ENCODE data around the gene TPGS2. TPM values are rescaled to one million over a fixed set of nuclear protein-coding genes. Genes with fewer than 3 reads are reported as not detected.

The TPGS2 gene
- total RNA-seq, 1 experiment from 2014 or later = 93.3 TPM

DNA sequence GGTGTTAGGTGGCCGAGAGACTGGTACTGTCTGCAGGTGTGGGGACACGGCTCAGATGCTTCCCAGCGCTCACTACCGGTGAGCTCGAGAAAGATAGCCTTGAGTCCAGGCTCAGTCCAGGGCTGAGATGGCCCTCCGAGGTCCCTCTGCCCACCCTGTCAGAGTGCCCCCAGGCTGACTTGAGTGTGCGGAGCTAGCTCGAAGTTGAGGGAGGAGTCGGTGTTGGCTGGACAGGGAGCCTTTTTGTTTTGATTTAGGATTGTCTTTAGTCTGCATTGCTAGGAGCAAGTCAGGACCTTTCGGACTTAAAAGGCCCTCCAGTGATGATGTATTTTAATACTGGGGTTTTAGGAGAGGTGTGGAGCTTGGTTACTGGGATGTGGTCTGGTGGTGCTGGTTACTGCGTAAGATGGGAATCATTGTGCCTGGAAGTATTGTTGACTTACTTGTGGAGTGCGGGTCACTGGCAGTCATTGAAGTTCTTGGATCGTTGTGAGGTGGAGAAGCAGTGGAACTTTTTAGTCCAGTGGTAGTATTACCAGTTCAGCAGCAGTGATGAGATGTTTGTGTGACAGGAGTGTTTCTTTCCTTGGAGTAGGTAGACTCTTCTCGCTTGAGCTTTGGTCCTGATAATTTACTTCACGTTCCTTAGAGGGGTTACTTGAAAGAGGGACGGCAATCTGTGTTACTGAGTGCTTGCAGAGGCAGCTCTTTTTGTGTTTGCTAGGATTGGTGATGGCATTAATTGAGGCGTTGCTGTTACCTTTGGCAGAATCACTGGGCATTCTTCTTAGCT lies 758 bp upstream of the TPGS2 start:
- DNase-seq (ENCODE audit: low read depth, low spot score) = no peak
- BruUV-seq (replicated peaks) = no TSS peak
- H3K9me2 ChIP-seq (ENCODE audit: insufficient read depth) = no peaks in the 10 kb centered on the region
- no peak for ATAC-seq
- no peaks in the 10 kb centered on the region for H3K9me3 ChIP-seq (ENCODE audit: control insufficient read depth in 1 of 2, insufficient read depth in 1 of 2, low read depth in 1 of 2, low read length in 2 of 2)
- no peak overlapping the region for H2AFZ ChIP-seq (ENCODE audit: low read depth, low read length, poor library complexity, severe bottlenecking)
- H3K9ac ChIP-seq (ENCODE audit: low read length) = peak overlapping the region; percentile 77
- POLR2A ChIA-PET = no interaction called here
- peaks cover 35% of the 10 kb centered on the region for H3K79me2 ChIP-seq (ENCODE audit: insufficient read depth, low read length)
- H3K27ac ChIP-seq (ENCODE audit: low read depth, low read length) = peak overlapping the region; percentile 86
- H4K20me1 ChIP-seq (ENCODE audit: insufficient read depth) = no peaks in the 10 kb centered on the region
- intact Hi-C loops (cut with micrococcal nuclease) = no loop called here
- RAD21 ChIA-PET (ENCODE audit: low non-redundant PET in 1 of 2, low total read pairs in 2 of 2, uncharacterized antibody in 2 of 2, unreplicated experiment in 2 of 2) = no interaction called here
- no peaks in the 10 kb centered on the region for H3K27me3 ChIP-seq (ENCODE audit: insufficient read depth, low read length)
- peak overlapping the region; percentile 91 for H3K4me2 ChIP-seq (ENCODE audit: low read length)
- CTCF ChIA-PET = interaction anchor here (0.6 to 0.8 kb wide), 2 partner anchors 29 to 135 kb away, joined by 3 read pairs; no protein-coding TSS in a partner anchor
- no peaks in the 10 kb centered on the region for H3K36me3 ChIP-seq (ENCODE audit: control insufficient read depth in 1 of 2, insufficient read depth in 2 of 2, low read length in 2 of 2)
- peaks cover 8 to 15% of the 10 kb centered on the region in 2 experiments; a peak in 2 of 4 replicates for H3K4me1 ChIP-seq (ENCODE audit: control insufficient read depth in 1 of 2, insufficient read depth in 2 of 2, low read length in 2 of 2)
- TF ChIP-seq, protein P1, sequence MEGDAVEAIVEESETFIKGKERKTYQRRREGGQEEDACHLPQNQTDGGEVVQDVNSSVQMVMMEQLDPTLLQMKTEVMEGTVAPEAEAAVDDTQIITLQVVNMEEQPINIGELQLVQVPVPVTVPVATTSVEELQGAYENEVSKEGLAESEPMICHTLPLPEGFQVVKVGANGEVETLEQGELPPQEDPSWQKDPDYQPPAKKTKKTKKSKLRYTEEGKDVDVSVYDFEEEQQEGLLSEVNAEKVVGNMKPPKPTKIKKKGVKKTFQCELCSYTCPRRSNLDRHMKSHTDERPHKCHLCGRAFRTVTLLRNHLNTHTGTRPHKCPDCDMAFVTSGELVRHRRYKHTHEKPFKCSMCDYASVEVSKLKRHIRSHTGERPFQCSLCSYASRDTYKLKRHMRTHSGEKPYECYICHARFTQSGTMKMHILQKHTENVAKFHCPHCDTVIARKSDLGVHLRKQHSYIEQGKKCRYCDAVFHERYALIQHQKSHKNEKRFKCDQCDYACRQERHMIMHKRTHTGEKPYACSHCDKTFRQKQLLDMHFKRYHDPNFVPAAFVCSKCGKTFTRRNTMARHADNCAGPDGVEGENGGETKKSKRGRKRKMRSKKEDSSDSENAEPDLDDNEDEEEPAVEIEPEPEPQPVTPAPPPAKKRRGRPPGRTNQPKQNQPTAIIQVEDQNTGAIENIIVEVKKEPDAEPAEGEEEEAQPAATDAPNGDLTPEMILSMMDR (IDR thresholded peaks at IDR 0.05 in 2 of 3, conservative IDR thresholded peaks at IDR 0.05 in 1 of 3; ENCODE audit: borderline replicate concordance in 1 of 3, insufficient read depth in 1 of 3, low read depth in 2 of 3, low read length in 2 of 3) = peak in 1 of 3 experiments; percentile 3; a peak in 1 of 6 replicates
- no peak for TF ChIP-seq CEBPB (IDR thresholded peaks at IDR 0.05; ENCODE audit: low read depth)
- peak overlapping the region; percentile 66 to 98 for H3K4me3 ChIP-seq (replicated peaks in 1 of 2; ENCODE audit: low read depth in 1 of 2, low read length in 2 of 2)

DNA sequence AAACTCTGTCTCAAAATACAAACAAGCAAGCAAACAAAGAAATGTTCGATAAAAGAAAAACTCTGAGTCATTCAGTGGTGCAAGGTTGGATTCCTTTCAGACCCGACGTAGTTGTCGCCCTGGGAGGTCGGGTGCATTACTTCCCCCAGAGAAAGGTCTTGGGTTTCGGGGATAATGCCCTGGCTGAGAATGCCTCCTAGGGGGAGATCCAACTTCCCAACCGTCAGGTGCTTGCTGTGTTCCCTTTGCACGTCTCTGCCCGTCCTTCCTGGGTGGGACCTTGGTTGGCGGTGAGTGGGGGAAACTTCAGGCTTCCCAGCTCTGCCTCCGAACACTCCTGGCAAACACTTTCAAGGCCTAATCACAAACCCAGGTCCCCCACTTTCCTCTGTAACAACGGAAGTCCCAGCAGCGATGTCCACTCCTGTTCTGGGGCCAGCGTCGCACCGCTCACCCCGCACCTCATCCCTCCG lies 609 bp downstream of the TPGS2 start:
- H3K79me2 ChIP-seq (ENCODE audit: insufficient read depth, low read length) = peaks cover 39% of the 10 kb centered on the region
- CTCF ChIA-PET = no interaction called here
- RAD21 ChIA-PET (ENCODE audit: low non-redundant PET in 1 of 2, low total read pairs in 2 of 2, uncharacterized antibody in 2 of 2, unreplicated experiment in 2 of 2) = no interaction called here
- peak overlapping the region; percentile 86 for H3K27ac ChIP-seq (ENCODE audit: low read depth, low read length)
- H3K36me3 ChIP-seq (ENCODE audit: control insufficient read depth in 1 of 2, insufficient read depth in 2 of 2, low read length in 2 of 2) = no peaks in the 10 kb centered on the region
- POLR2A ChIA-PET = no interaction called here
- no peaks in the 10 kb centered on the region for H4K20me1 ChIP-seq (ENCODE audit: insufficient read depth)
- peak overlapping the region; percentile 91 for H3K4me2 ChIP-seq (ENCODE audit: low read length)
- no peaks in the 10 kb centered on the region for H3K27me3 ChIP-seq (ENCODE audit: insufficient read depth, low read length)
- TF ChIP-seq JUND (IDR thresholded peaks at IDR 0.05) = no peak
- no peak for TF ChIP-seq SP1 (IDR thresholded peaks at IDR 0.05; ENCODE audit: low read depth)
- TF ChIP-seq, protein P2, sequence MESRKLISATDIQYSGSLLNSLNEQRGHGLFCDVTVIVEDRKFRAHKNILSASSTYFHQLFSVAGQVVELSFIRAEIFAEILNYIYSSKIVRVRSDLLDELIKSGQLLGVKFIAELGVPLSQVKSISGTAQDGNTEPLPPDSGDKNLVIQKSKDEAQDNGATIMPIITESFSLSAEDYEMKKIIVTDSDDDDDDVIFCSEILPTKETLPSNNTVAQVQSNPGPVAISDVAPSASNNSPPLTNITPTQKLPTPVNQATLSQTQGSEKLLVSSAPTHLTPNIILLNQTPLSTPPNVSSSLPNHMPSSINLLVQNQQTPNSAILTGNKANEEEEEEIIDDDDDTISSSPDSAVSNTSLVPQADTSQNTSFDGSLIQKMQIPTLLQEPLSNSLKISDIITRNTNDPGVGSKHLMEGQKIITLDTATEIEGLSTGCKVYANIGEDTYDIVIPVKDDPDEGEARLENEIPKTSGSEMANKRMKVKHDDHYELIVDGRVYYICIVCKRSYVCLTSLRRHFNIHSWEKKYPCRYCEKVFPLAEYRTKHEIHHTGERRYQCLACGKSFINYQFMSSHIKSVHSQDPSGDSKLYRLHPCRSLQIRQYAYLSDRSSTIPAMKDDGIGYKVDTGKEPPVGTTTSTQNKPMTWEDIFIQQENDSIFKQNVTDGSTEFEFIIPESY (IDR thresholded peaks at IDR 0.05; ENCODE audit: extremely low read depth, insufficient replicate concordance, low read length) = no peak
- no peak for TF ChIP-seq YY1 (IDR thresholded peaks at IDR 0.05; ENCODE audit: extremely low read depth, insufficient replicate concordance, low read depth, low read length)
- TF ChIP-seq, protein P3, sequence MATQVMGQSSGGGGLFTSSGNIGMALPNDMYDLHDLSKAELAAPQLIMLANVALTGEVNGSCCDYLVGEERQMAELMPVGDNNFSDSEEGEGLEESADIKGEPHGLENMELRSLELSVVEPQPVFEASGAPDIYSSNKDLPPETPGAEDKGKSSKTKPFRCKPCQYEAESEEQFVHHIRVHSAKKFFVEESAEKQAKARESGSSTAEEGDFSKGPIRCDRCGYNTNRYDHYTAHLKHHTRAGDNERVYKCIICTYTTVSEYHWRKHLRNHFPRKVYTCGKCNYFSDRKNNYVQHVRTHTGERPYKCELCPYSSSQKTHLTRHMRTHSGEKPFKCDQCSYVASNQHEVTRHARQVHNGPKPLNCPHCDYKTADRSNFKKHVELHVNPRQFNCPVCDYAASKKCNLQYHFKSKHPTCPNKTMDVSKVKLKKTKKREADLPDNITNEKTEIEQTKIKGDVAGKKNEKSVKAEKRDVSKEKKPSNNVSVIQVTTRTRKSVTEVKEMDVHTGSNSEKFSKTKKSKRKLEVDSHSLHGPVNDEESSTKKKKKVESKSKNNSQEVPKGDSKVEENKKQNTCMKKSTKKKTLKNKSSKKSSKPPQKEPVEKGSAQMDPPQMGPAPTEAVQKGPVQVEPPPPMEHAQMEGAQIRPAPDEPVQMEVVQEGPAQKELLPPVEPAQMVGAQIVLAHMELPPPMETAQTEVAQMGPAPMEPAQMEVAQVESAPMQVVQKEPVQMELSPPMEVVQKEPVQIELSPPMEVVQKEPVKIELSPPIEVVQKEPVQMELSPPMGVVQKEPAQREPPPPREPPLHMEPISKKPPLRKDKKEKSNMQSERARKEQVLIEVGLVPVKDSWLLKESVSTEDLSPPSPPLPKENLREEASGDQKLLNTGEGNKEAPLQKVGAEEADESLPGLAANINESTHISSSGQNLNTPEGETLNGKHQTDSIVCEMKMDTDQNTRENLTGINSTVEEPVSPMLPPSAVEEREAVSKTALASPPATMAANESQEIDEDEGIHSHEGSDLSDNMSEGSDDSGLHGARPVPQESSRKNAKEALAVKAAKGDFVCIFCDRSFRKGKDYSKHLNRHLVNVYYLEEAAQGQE (IDR thresholded peaks at IDR 0.05; ENCODE audit: low read depth) = no peak
- intact Hi-C loops (cut with micrococcal nuclease) = no loop called here
- DNase-seq (ENCODE audit: low read depth, low spot score) = peak; percentile 6
- peak; percentile 17 for ATAC-seq
- peak overlapping the region; percentile 77 for H3K9ac ChIP-seq (ENCODE audit: low read length)
- no peaks in the 10 kb centered on the region for H3K9me2 ChIP-seq (ENCODE audit: insufficient read depth)
- no peaks in the 10 kb centered on the region for H3K9me3 ChIP-seq (ENCODE audit: control insufficient read depth in 1 of 2, insufficient read depth in 1 of 2, low read depth in 1 of 2, low read length in 2 of 2)
- H2AFZ ChIP-seq (ENCODE audit: low read depth, low read length, poor library complexity, severe bottlenecking) = peak overlapping the region; percentile 73
- TSS peak; percentile 57 for BruUV-seq (replicated peaks)
- H3K4me1 ChIP-seq (ENCODE audit: control insufficient read depth in 1 of 2, insufficient read depth in 2 of 2, low read length in 2 of 2) = peaks cover 8 to 15% of the 10 kb centered on the region in 2 experiments; a peak in 2 of 4 replicates
- H3K4me3 ChIP-seq (replicated peaks in 1 of 2; ENCODE audit: low read depth in 1 of 2, low read length in 2 of 2) = peak overlapping the region; percentile 66 to 98

Measured in HCT116 (cell line).